GM03348 (cell line): Measurements from ENCODE around the gene TELO2.

ENCODE experiments used
- DNase-seq: peaks from one replicate; pipeline ENCODE4 v3.0.0; 2012; ENCODE audit warnings: low spot score

The TELO2 gene

DNA sequence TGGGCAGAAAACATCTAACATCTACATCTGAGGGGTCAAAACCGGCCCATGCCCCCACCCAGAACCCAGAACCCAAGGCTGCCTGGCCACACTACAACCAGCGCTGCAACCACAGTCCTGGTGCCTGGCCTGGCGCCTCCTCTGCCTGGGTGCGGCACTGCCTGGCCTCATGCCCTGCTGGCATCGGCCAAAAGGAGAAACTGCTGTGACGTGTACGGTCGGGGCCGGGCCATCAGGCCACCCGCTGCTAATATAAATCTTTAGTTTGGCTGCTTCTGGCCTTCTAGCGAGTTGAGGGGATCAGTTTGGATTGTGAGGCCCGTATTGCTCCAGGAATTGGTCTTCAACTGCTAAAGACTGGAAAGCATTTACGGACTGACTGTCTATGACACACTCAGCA is 63.1 kb downstream of the TELO2 start:
- peak; percentile 61 for DNase-seq

DNA sequence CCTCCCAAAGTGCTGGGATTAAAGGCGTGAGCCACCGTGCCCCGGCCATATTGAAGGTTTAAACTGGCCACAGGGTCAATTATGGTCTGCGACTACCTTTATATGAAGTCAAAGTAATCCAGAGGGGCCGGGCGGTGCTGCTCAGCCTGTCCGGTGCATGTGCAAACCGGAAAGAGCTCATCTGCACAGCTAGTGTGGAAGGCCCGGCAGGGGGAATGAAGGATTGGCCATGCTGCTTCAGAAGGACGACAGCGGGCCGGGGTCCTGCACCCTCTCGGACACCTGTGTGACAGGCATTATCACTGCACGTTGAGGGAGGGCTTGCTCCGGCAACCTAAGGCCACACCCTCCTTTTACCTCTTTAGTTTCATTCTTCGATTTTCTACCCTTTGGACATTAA is 63.9 kb downstream of the TELO2 start:
- no peak for DNase-seq

- no peak for DNase-seq
Observed at GRCh38 chr16:1557576-1557975, 64.4 kb downstream of the TELO2 start.

- DNase-seq: no peak
Observed at GRCh38 chr16:1559446-1559975, 66.4 kb downstream of the TELO2 start.
